Effector memory CD4-positive, alpha-beta T cell (primary cell): ENCODE results near the gene DOCK6.

ENCODE experiments used
- DNase-seq, 3 donors: peaks; one replicate each; pipeline ENCODE4 v3.0.0-alpha.2; 2020
- H3K27ac ChIP-seq: 2 replicates; pipeline ENCODE4 v1.7.0; 2013; ENCODE audit warnings: mild to moderate bottlenecking, low read length, moderate library complexity; ENCODE audit not compliant: insufficient read depth, poor library complexity, severe bottlenecking
- H3K27me3 ChIP-seq: replicated peaks from 2 replicates; pipeline ENCODE4 v1.7.0; 2013; ENCODE audit warnings: mild to moderate bottlenecking, low read length; ENCODE audit not compliant: insufficient read depth, control insufficient read depth, poor library complexity, severe bottlenecking
- H3K36me3 ChIP-seq: 2 replicates; pipeline ENCODE4 v1.7.0; 2013; ENCODE audit warnings: mild to moderate bottlenecking, low read length, moderate library complexity; ENCODE audit not compliant: control insufficient read depth, insufficient read depth
- H3K4me1 ChIP-seq: 2 replicates; pipeline ENCODE4 v1.7.0; 2013; ENCODE audit warnings: low read length, mild to moderate bottlenecking; ENCODE audit not compliant: control insufficient read depth, insufficient read depth, poor library complexity, severe bottlenecking
- H3K4me3 ChIP-seq: 2 replicates; pipeline ENCODE4 v1.7.0; 2013; ENCODE audit warnings: low read length, low read depth, mild to moderate bottlenecking; ENCODE audit not compliant: insufficient read depth, poor library complexity, severe bottlenecking
- H3K9me3 ChIP-seq: 2 replicates; pipeline ENCODE4 v1.7.0; 2013; ENCODE audit warnings: mild to moderate bottlenecking, low read length, moderate library complexity; ENCODE audit not compliant: control insufficient read depth

DOCK6 gene

DNA sequence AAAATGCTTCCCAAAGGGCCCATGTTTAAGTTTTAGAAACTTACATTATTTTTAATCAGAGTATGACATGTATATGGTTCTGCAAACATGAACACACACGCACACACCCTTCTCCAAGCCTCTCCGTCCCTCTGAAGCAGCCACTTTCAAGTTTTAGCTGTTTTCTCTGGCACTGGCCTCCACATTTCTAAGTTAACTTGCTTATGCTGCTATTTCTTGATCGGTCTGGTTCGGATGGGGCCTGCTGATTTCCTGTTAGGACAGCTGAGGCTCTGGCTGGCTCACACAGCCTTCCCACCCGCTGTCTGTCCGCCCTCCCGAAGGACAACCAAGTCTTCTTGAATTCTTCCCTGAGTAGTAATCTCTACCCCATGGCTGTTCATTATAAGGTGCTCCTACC lies 111.1 kb downstream of the DOCK6 start:
- Histone ChIP-seq H3K36me3 (no peaks in the 10 kb centered on the region), H3K27me3 (no peaks in the 10 kb centered on the region), H3K4me1 (peaks cover 14% of the 10 kb centered on the region), H3K9me3 (no peaks in the 10 kb centered on the region), H3K27ac (no peak overlapping the region), H3K4me3 (no peak overlapping the region)
- DNase-seq, result no peak
